ENCODE results near the gene MECP2.

DNA sequence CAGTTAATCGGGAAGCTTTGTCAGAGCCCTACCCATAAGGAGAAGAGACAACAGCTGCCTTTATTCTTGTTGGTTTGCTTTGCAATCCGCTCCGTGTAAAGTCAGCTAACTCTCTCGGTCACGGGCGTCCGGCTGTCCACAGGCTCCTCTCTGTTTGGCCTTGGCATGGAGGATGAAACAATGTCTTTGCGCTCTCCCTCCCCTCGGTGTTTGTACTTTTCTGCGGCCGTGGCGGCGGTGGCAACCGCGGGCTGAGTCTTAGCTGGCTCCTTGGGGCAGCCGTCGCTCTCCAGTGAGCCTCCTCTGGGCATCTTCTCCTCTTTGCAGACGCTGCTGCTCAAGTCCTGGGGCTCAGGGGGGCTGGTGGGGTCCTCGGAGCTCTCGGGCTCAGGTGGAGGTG, 67.3 kb downstream of the MECP2 start:
- TF ChIP-seq SUZ12 (IDR thresholded peaks at IDR 0.05; ENCODE audit: extremely low read depth, insufficient read depth, insufficient read length) (no peak), YY1 (IDR thresholded peaks at IDR 0.05; ENCODE audit: insufficient read depth, insufficient read length) (no peak), ZNF274 (IDR thresholded peaks at IDR 0.05; ENCODE audit: low read depth, low read length) (no peak)

Data from NT2/D1 (cell line).